GM21619 (cell line): ENCODE measurements around the gene CEMP1.
A peak's percentile ranks its signal among the peaks of the same experiment; 100 is the strongest.
"Not testable (repeated sequence)": the region's sequence is repeated elsewhere in the genome, so short reads cannot be mapped to it uniquely, and the experiment has no call there.

ENCODE experiments used
- ATAC-seq: cut with Tn5 transposase; IDR thresholded peaks from one replicate; pipeline ENCODE4 v1.9.1; 2021; ENCODE audit not compliant: unreplicated experiment

CEMP1 gene

GRCh38 chr16:2531371-2531695 lies at the start of gene CEMP1:
Gene CEMP1, minus strand, starts transcription at chr16:2531408. Its CDS starts 335 bp downstream, at chr16:2531073.
- ATAC-seq, result peak; percentile 1

DNA sequence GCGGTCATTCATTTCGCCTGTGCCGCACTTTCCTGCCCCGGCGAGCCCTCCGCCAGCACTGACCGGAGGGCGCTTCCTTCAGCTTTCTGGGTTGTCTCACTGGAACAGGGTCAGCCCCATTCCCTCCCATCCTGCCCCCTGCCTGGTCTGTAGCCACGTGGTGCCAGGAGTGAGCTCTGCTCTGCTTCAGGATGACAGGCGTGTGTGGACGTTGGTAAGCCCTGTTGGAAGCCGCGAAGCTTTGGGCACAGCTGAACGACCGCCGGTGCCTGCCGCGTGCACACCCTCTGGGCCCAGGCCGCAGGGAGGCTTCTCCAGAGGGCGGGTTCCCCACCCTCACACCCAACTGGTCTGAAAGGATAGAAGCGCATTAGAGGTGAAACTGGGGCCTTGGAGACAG lies 49.6 kb upstream of the CEMP1 start:
- not testable (repeated sequence) for ATAC-seq

DNA sequence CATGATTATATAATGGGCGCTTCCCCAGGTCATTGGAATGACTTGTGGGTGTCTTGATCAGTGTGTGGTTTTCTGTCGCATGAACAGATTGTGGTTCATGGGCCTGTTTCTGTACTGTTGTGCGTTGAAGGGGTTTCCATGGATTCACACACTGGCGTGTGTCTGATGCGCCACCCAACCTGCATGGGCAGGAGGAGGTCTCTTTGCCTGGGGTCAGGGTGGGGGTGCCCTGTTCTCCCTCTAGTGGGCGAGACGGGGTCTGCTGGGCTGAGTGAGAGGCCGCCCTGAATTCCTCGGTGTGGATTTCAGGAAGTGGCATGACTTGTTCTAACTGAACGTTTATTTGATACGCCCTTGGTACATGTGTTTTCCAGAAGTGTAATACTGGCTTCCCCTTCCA lies 48.9 kb upstream of the CEMP1 start:
- not testable (repeated sequence) for ATAC-seq

- ATAC-seq, result not testable (repeated sequence)
Observed at GRCh38 chr16:2578905-2579304, 47.7 kb upstream of the CEMP1 start.

DNA sequence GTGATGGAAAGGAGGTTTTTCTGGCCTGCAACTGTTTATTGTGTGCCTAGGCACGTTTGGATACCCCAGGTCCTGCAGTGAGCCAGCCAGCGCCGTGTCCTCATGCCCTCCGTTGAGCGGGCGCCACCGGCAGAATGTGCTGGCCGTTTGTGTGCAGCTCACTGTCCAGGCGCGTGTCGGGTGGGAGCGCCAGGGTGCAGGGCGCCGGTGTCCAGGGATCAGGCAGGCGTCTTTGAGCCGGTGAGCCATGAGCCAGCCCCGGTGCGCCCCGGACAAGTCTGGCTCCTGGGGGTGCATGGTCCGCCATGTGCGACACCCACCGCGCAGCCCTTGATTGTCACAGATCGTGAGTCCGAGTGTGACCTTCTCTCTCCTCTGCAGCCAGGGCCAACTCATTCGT lies 45.8 kb upstream of the CEMP1 start:
- ATAC-seq, result not testable (repeated sequence)

DNA sequence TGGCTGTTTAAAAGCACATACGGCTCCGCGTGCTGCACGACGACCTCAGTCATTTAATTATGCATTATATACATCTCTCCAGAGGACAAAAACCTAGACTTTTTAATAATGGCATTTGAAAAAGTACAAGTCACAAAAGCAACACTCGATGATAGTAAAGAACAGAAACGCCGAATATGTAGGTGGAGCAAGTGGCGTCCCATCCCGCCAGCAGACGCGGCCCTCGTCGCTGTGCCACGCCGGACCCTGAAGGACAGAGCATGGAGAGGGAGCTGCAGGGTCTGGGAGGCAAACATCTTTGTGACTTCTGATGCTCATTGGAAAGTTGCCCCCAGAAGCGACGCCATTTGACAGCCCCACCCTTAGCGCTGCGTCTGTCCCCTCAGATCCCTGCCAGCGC lies 44.6 kb upstream of the CEMP1 start:
- not testable (repeated sequence) for ATAC-seq

GRCh38 chr16:2572704-2573103 lies 41.5 kb upstream of the CEMP1 start:
- ATAC-seq, result not testable (repeated sequence)

DNA sequence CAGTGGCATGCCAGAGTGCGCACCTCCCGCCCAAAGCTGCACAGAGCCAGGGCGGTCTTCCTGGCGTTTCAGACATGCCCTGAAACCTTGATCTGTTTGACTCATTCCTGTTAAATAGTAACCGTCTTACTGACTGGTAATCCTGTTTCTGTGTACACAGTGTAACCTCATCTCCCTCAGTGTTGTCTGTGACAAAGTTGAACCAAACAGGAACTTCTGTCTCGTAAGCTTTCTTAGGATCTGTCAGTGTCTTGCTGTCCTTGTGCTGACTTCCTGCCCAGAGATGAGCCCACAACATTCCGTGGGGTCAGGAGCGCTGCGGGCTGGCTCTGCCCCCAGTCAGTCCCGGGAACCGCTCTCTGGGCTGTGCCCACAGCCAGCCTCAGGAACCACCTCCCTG lies 37.4 kb upstream of the CEMP1 start:
- ATAC-seq, result not testable (repeated sequence)

GRCh38 chr16:2567506-2567905 lies 36.3 kb upstream of the CEMP1 start:
- ATAC-seq, result not testable (repeated sequence)

- not testable (repeated sequence) for ATAC-seq
Observed at GRCh38 chr16:2560798-2561133, 29.6 kb upstream of the CEMP1 start.

DNA sequence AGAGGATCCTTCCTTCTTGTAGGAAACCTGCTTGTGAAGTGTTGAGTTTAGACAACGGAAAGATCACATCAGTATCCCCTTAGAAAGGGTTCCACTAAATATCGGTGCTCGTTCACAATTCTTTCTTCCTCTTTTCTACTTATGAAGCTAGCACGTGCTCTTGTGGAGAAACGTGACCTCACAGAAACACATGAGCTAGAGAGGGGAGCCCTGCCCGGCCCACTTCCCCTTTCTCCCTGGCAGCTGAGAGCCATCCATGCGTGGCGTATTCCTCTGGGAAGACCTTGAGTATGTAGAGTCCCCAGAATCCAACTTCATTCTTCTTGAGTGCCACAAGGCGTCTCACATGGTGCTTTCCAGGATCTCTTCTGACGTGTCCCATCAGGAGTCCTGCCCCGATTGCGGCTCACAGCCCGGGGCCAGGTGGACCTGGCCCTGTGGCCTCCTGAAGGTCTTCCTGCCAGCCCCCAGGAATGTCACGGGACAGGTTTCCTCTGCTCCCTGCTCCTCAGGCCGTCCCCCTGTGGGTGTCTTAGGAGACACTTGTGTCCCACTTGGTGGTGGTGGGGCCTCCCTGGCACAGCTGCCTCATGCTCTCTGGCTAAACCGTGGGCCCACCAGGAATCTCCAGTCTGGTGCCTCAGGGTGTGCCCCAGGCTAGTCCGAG lies 29.1 kb upstream of the CEMP1 start:
- not testable (repeated sequence) for ATAC-seq

GRCh38 chr16:2557150-2557549 lies 25.9 kb upstream of the CEMP1 start:
- ATAC-seq, result not testable (repeated sequence)

- ATAC-seq, result not testable (repeated sequence)
Observed at GRCh38 chr16:2554709-2555425, 23.7 kb upstream of the CEMP1 start.

DNA sequence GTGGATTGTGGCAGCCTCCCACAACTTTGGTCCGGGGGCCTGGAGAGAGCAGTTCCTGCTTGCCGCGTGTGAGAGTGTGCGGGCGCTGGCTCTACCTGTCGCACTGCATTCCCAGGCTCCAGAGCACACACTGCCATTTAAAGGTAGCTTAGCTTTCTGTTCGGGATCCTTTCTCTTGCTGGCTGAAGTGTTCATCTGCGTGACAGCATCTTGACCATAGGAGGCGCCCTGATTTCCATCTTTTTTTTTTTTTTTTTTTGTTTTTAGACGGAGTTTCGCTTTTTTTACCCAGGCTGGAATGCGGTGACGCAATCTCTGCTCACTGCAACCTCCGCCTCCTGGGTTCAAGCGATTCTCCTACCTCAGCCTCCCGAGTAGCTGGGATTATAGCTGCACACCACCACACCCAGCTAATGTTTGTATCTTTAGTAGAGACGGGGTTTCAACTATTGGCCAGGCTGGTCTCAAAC lies 20.2 kb upstream of the CEMP1 start:
- ATAC-seq, result not testable (repeated sequence)

DNA sequence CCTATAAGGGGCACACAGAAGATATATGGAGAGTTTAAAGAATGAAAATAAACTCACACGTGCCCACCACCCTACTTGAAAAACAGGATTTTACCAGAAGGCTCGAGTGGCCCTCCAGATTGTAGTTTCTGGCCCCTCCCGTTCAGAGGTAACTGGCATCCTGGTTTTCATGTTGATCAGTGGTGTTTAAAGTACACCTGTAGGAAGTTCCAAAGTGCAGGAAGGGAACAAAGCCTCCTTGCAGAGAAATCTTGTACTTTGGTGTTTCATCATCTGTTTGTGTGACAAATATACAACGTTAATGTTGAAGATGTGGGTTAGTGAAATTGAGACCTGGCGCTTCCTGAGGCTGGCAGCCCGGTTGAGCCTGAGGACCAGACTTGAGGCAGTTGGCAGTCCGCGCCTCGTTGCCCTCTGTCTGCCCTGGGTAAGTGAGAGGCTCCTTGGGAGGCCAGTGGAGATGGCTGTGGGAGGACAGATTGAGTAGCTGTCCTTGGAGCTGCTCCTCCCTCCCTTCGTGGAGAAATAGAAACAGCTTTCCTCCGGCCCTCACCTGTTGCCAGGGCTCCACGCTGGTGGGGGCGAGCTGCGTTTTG lies 19.2 kb upstream of the CEMP1 start:
- not testable (repeated sequence) for ATAC-seq

DNA sequence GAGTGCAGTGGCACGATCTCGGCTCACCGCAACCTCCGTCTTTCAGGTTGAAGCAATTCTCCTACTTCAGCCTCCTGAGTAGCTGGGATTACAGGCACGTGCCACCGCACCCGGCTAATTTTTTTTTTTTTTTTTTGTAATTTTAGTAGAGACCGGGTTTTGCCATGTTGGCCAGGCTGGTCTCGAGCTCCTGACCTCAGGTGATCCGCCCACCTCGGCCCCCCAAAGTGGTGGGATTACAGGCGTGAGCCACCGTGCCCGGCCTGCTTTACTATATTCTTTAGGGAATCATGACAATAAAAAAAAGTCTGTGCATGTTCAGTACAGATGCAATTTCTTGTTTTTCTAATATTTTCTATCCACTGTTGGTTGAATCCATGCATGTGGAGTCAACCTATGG lies 12.6 kb upstream of the CEMP1 start:
- ATAC-seq, result not testable (repeated sequence)

- ATAC-seq, result not testable (repeated sequence)
Observed at GRCh38 chr16:2541409-2541808, 10.2 kb upstream of the CEMP1 start.

- ATAC-seq, result not testable (repeated sequence)
Observed at GRCh38 chr16:2540912-2541311, 9.7 kb upstream of the CEMP1 start.

GRCh38 chr16:2539845-2540458 lies 8.7 kb upstream of the CEMP1 start:
- ATAC-seq, result not testable (repeated sequence)

GRCh38 chr16:2539192-2539844 lies 8.1 kb upstream of the CEMP1 start:
- not testable (repeated sequence) for ATAC-seq
